H1 (cell line): ENCODE measurements around the gene PPP1R11. TPM values are rescaled to one million over a fixed set of nuclear protein-coding genes. Genes with fewer than 3 reads are reported as not detected.

Experiments used
- CTCF ChIA-PET: fragments of 300-600 bp; sonication (Branson Sonifier 250); formaldehyde crosslinking; loops from one replicate; lab custom pipeline; 2021; ENCODE audit not compliant: partially characterized antibody; lab: Charles Lee
- POLR2A ChIA-PET: fragments of 300-600 bp; sonication (Branson Sonifier 250); formaldehyde crosslinking; loops from one replicate; lab custom pipeline; 2021; ENCODE audit warnings: inconsistent platforms; ENCODE audit not compliant: partially characterized antibody; lab: Charles Lee
- DNase-seq, 2 experiments: peaks; one replicate each; pipeline versions ENCODE4 v3.0.0 to v3.0.0-alpha.2; 2010 to 2022; ENCODE audit warnings: low spot score in 2 of 2, low read depth in 1 of 2, mixed read lengths in 1 of 2
- FAIRE-seq: peaks from 2 replicates; lab custom pipeline; 2011; peaks lifted over from hg19 to GRCh38; lab: Jason Lieb, UNC
- H2AFZ ChIP-seq: 2 replicates; pipeline ENCODE4 v1.8.1; 2012; ENCODE audit warnings: low read length, inconsistent platforms
- H2AK5ac ChIP-seq: 2 replicates; pipeline ENCODE4 v1.6.1; 2013; ENCODE audit warnings: low read depth, low read length
- H2BK120ac ChIP-seq: replicated peaks from 2 replicates; pipeline ENCODE3; 2013; ENCODE audit warnings: low read depth, low read length, inconsistent platforms
- H2BK12ac ChIP-seq: 2 replicates; pipeline ENCODE4 v1.6.1; 2013; ENCODE audit warnings: low read depth, low read length
- H2BK15ac ChIP-seq: 2 replicates; pipeline ENCODE4 v1.6.1; 2013; ENCODE audit warnings: low read length
- H2BK20ac ChIP-seq: 2 replicates; pipeline ENCODE4 v1.6.1; 2013; ENCODE audit warnings: low read length
- H2BK5ac ChIP-seq: 2 replicates; pipeline ENCODE4 v1.6.1; 2013; ENCODE audit warnings: low read depth, low read length
- H3K14ac ChIP-seq: 2 replicates; pipeline ENCODE4 v1.6.1; 2013; ENCODE audit warnings: inconsistent platforms; ENCODE audit not compliant: insufficient read length
- H3K18ac ChIP-seq: 2 replicates; pipeline ENCODE4 v1.6.1; 2013; ENCODE audit warnings: low read length; ENCODE audit errors: extremely low read depth
- H3K23ac ChIP-seq: 2 replicates; pipeline ENCODE4 v1.6.1; 2013; ENCODE audit warnings: inconsistent platforms; ENCODE audit not compliant: insufficient read length
- H3K23me2 ChIP-seq: 2 replicates; pipeline ENCODE4 v1.6.1; 2013; ENCODE audit warnings: low read depth, low read length
- H3K27ac ChIP-seq: 2 replicates; pipeline ENCODE4 v1.6.1; 2011; ENCODE audit warnings: low read depth, low read length, inconsistent platforms
- H3K27me3 ChIP-seq, 4 experiments: replicated peaks in 1 of 4; 1 replicate in 1 of 4; 2 replicates in 3 of 4; pipeline versions ENCODE4 v1.6.1 to v1.8.1; 2011 to 2013; ENCODE audit warnings: low read length in 3 of 4, mild to moderate bottlenecking in 3 of 4, inconsistent platforms in 2 of 4, mixed read lengths in 2 of 4, moderate library complexity in 1 of 4; ENCODE audit not compliant: control insufficient read depth in 3 of 4, insufficient read depth in 3 of 4; ENCODE audit errors: extremely low read depth in 1 of 4
- H3K36me3 ChIP-seq, 4 experiments: 2 replicates each; pipeline versions ENCODE4 v1.6.1 to v1.8.1; 2011 to 2013; ENCODE audit warnings: mild to moderate bottlenecking in 4 of 4, low read length in 3 of 4, moderate library complexity in 2 of 4, control low read depth in 1 of 4, inconsistent platforms in 1 of 4; ENCODE audit not compliant: insufficient read depth in 4 of 4, control insufficient read depth in 2 of 4
- H3K4ac ChIP-seq: replicated peaks from 2 replicates; pipeline ENCODE3; 2013; ENCODE audit warnings: low read length, low read depth, mixed read lengths, inconsistent platforms; ENCODE audit not compliant: insufficient read length
- H3K4me1 ChIP-seq, 4 experiments: replicated peaks in 1 of 4; 1 replicate in 1 of 4; 2 replicates in 3 of 4; pipeline versions ENCODE4 v1.6.1 to v1.8.1; 2011 to 2013; ENCODE audit warnings: low read length in 3 of 4, inconsistent platforms in 2 of 4, mixed read lengths in 1 of 4; ENCODE audit not compliant: insufficient read depth in 4 of 4, control insufficient read depth in 3 of 4
- H3K4me2 ChIP-seq, 2 experiments: 2 replicates each; pipeline versions ENCODE4 v1.6.1 to v1.8.1; 2011 to 2013; ENCODE audit warnings: low read depth in 2 of 2, low read length in 2 of 2, control low read depth in 1 of 2, inconsistent platforms in 1 of 2, mild to moderate bottlenecking in 1 of 2; ENCODE audit not compliant: insufficient read depth in 1 of 2
- H3K4me3 ChIP-seq, 4 experiments: fragments of 200-600, 300-600 bp in 1 of 4; sonication (generic), shearing (Covaris generic), sonication (Bioruptor Twin) in 1 of 4; 2 replicates each; pipeline versions ENCODE4 v1.5.1 to v1.8.1; 2011 to 2016; ENCODE audit warnings: low read length in 4 of 4, low read depth in 3 of 4, control low read depth in 2 of 4, inconsistent platforms in 2 of 4, mild to moderate bottlenecking in 2 of 4, mixed read lengths in 1 of 4, moderate library complexity in 1 of 4; ENCODE audit not compliant: insufficient read depth in 2 of 4; ENCODE audit errors: extremely low read depth in 1 of 4
- H3K56ac ChIP-seq: replicated peaks from 2 replicates; pipeline ENCODE3; 2013; ENCODE audit warnings: low read depth, mild to moderate bottlenecking, mixed read lengths, low read length, inconsistent platforms; ENCODE audit not compliant: insufficient read length
- H3K79me1 ChIP-seq: 2 replicates; pipeline ENCODE4 v1.6.1; 2013; ENCODE audit warnings: low read depth, low read length, control low read depth
- H3K79me2 ChIP-seq, 2 experiments: 2 replicates each; pipeline versions ENCODE4 v1.6.1 to v1.8.1; 2012 to 2013; ENCODE audit warnings: low read length in 2 of 2, mild to moderate bottlenecking in 2 of 2, inconsistent platforms in 1 of 2; ENCODE audit not compliant: insufficient read depth in 2 of 2, control insufficient read depth in 1 of 2
- H3K9ac ChIP-seq, 4 experiments: replicated peaks in 1 of 4; 1 replicate in 1 of 4; 2 replicates in 3 of 4; pipeline versions ENCODE4 v1.6.1 to v1.8.1; 2011 to 2013; ENCODE audit warnings: low read depth in 3 of 4, low read length in 3 of 4, control low read depth in 2 of 4, mild to moderate bottlenecking in 2 of 4, moderate library complexity in 2 of 4, inconsistent platforms in 1 of 4; ENCODE audit errors: extremely low read depth in 1 of 4
- H3K9me3 ChIP-seq, 2 experiments: 2 replicates each; pipeline versions ENCODE4 v1.6.1 to v1.8.1; 2012 to 2013; ENCODE audit warnings: mild to moderate bottlenecking in 2 of 2, moderate library complexity in 2 of 2, control low read depth in 1 of 2, inconsistent platforms in 1 of 2, low read depth in 1 of 2, low read length in 1 of 2, mixed read lengths in 1 of 2; ENCODE audit not compliant: insufficient read depth in 2 of 2
- H4K20me1 ChIP-seq, 2 experiments: replicated peaks in 1 of 2; 2 replicates each; pipeline versions ENCODE3 to v1.8.1; 2011 to 2013; ENCODE audit warnings: inconsistent platforms in 2 of 2, low read length in 2 of 2, mild to moderate bottlenecking in 1 of 2; ENCODE audit not compliant: insufficient read depth in 2 of 2, control insufficient read depth in 1 of 2
- H4K5ac ChIP-seq: 2 replicates; pipeline ENCODE4 v1.6.1; 2013; ENCODE audit warnings: low read length, low read depth, mixed read lengths, inconsistent platforms; ENCODE audit not compliant: insufficient read length
- H4K8ac ChIP-seq: 2 replicates; pipeline ENCODE4 v1.8.0; 2013; ENCODE audit warnings: mild to moderate bottlenecking, moderate library complexity, low read length, inconsistent platforms; ENCODE audit not compliant: insufficient read depth; ENCODE audit errors: extremely low read depth
- H4K91ac ChIP-seq: replicated peaks from 2 replicates; pipeline ENCODE3; 2013; ENCODE audit warnings: low read length, mixed read lengths, inconsistent platforms; ENCODE audit not compliant: insufficient read length
- SAP30 ChIP-seq: fragments of 300-600 bp; sonication (generic); IDR thresholded peaks from 2 replicates; pipeline ENCODE4 v1.7.1; 2012; ENCODE audit warnings: low read length, moderate library complexity, mild to moderate bottlenecking, inconsistent platforms; ENCODE audit not compliant: insufficient read depth, insufficient replicate concordance
- WGBS, 2 experiments: shearing (Covaris generic) in 1 of 2; methylation state at CpG; one replicate each; pipeline versions ENCODE4 v1.1.6 to v1.1.7; 2013 to 2015; ENCODE audit warnings: low lambda C conversion rate in 2 of 2, mixed read lengths in 2 of 2, inconsistent platforms in 1 of 2, low coverage in 1 of 2, missing lambda C conversion rate in 1 of 2; ENCODE audit not compliant: insufficient replicate concordance in 2 of 2, insufficient coverage in 1 of 2, insufficient read length in 1 of 2; ENCODE audit errors: extremely low coverage in 1 of 2, missing lambda C conversion rate in 1 of 2; 5-methylcytosine and 5-hydroxymethylcytosine counted together
- polyA plus RNA-seq, 7 experiments: library from polyadenylated mRNA; depleted of rRNA in 3 of 7; stranded (reverse) in 5 of 7; unstranded in 2 of 7; fragments of >200 nt in 5 of 7; fragments of 200-250 nt in 2 of 7; gene quantifications; 1 replicate in 5 of 7; 2 replicates in 1 of 7; 4 replicates in 1 of 7; pipeline versions ENCODE4 v1.2.1 to v1.2.3, GENCODE V29; 2011 to 2013; ENCODE audit warnings: missing spikeins in 2 of 7, mixed read lengths in 2 of 7
- total RNA-seq: library from RNA; stranded (reverse); fragmentation: NEBNext Ultra II Directional; extraction: Animal tissue kit (Norgen Biotek cat#: 25700); gene quantifications from 2 replicates; pipeline ENCODE4 v1.2.1, GENCODE V29; 2021

The PPP1R11 gene
- total and polyA plus RNA-seq, 2 of the 8 experiments (the other 6 are each of a cell fraction or from before 2014, with no cell fraction given): 26.1 to 32.8 TPM

DNA sequence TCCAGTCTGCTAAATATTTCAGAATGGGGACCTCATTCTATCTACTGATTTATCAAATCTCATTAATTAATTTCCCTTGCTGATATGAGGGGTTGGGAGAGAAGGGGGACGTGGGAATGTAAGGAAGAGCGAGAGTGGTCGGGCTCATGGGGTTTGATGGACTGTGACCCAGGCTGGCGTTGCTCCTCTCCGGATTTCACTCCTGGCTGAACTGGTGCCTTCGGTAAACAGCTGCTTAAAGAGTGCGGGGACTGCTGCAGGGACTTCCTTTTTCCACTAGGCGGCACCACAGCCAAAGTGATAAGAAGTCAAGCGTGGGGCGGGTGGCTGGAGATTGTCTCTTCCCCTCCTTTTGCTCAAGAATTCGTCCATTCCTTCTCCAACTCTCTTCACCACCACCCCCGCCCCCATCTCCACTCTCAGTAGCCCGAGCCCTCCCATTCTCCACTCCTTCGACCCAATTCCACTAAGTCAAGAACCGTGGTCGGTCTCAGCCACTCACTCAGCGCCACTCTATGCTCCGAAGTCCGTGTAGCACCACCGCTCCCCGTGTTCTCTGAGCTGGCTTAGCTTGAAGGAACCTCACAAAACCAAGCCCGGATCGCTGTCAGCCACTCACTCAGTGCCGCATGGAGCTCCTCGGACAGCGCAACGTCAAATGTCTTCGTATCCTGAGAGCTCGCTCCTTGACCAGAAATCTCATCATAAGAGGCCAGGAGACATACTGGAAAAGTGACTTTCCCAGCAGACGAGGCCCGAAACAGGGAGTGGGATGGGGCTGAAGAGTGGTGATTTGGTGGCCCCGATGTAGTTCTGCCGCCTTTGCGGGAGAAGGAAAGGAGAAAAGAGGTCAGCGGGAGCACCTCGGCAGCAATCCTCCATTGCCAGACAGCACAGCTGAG is 36.2 kb downstream of the PPP1R11 start:
- no peak overlapping the region for H4K5ac ChIP-seq
- H3K79me2 ChIP-seq: no peaks in the 10 kb centered on the region
- H3K4me3 ChIP-seq: peak overlapping the region; percentile 34 to 65 (median 58); a peak in 7 of 8 replicates
- no peak overlapping the region; the same call in 1 of the 2 replicates for H2BK15ac ChIP-seq
- CTCF ChIA-PET: interaction anchor here (0.5 to 7.2 kb wide), 47 partner anchors 9 to 407 kb away, joined by 3 to 166 read pairs (median 4); partner anchors contain the start of genes RNF39, TRIM15, TRIM26 and TRIM31
- no peak overlapping the region for H3K56ac ChIP-seq
- H2BK5ac ChIP-seq: no peak overlapping the region
- H3K27ac ChIP-seq: no peak overlapping the region
- no peak overlapping the region for H2BK20ac ChIP-seq
- no peak overlapping the region for H2BK12ac ChIP-seq
- H3K23me2 ChIP-seq: peaks cover 10% of the 10 kb centered on the region
- H4K8ac ChIP-seq: no peak overlapping the region
- no peak overlapping the region for H3K18ac ChIP-seq
- POLR2A ChIA-PET: interaction anchor here (0.9 to 2.8 kb wide), 6 partner anchors 23 to 223 kb away, joined by 3 to 17 read pairs (median 3); no protein-coding TSS in a partner anchor
- peak overlapping the region; percentile 69 to 79 for H3K4me2 ChIP-seq
- H3K79me1 ChIP-seq: no peaks in the 10 kb centered on the region
- H4K91ac ChIP-seq: no peak overlapping the region
- H3K9ac ChIP-seq: no peak overlapping the region
- H3K23ac ChIP-seq: no peak overlapping the region
- H2AFZ ChIP-seq: peak overlapping the region; percentile 65
- H2AK5ac ChIP-seq: no peak overlapping the region
- H3K36me3 ChIP-seq: no peaks in the 10 kb centered on the region
- H3K27me3 ChIP-seq: peaks cover 32 to 62% (median 55%) of the 10 kb centered on the region in 4 experiments
- H2BK120ac ChIP-seq: no peak overlapping the region
- no peak overlapping the region for H3K14ac ChIP-seq
- FAIRE-seq (peak; percentile 7), DNase-seq (peak in 1 of 2 experiments; percentile 88)
- H3K4ac ChIP-seq: no peak overlapping the region
- H3K4me1 ChIP-seq: peaks cover 3 to 15% (median 9%) of the 10 kb centered on the region in 4 experiments; a peak in 6 of 7 replicates
- no peaks in the 10 kb centered on the region for H3K9me3 ChIP-seq
- 21% methylated on average over 35 of the region's 36 CpGs; no CpG with 5 or more reads in 1 of the 2 experiments for WGBS, 2 experiments
- H4K20me1 ChIP-seq: no peaks in the 10 kb centered on the region
- peak; percentile 70 for TF ChIP-seq SAP30
